Cardiac fibroblast (primary cell): ENCODE measurements around the gene CMC1.

Experiments used
- DNase-seq, 2 donors: peaks; one replicate each; pipeline versions ENCODE4 v3.0.0 to v3.0.0-alpha.2; 2010; ENCODE audit warnings: low read depth in 2 of 2
- H3K4me3 ChIP-seq, 2 donors: replicated peaks in 1 of 2; 1 replicate in 1 of 2; 2 replicates in 1 of 2; pipeline ENCODE4 v1.5.1; 2011; ENCODE audit warnings: low read depth in 2 of 2, low read length in 2 of 2, mild to moderate bottlenecking in 2 of 2, moderate library complexity in 1 of 2
- CTCF ChIP-seq: IDR thresholded peaks from one replicate; pipeline ENCODE4 v1.5.1; 2011; ENCODE audit warnings: low read depth, mild to moderate bottlenecking, low read length, inconsistent platforms

CMC1 gene

DNA sequence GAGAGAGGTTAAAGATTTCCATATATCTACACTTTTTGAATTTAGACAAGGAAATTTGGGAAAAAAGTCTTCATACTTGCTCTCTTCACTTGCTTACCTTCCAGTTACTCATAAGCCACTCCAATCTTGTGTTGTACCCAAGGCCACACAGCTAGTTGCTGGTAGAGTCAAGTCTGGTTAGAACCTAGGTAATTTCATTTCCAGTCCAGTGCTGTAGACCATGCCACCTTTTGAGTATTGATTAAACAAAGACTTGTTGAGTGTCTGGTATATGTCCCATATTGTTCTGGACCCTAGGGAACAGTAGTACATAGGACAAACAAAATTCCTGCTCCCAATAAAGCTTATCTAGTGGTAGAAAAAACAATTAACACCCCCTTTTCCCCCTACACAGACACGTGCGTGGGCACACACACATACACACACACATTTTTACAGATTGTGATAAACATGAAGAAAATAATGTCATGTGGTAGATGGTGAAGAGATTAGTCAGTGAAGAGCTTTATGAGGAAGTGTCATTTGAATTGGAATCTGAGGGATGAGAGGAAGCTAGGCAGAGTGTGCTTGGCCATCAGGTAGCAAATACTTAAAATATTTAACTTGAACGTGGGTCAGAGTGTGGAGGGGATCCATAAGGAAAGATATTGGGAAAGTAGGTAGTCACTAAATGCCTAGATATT lies 2.1 kb downstream of the CMC1 start:
- no peak for TF ChIP-seq CTCF
- no peak for DNase-seq
- H3K4me3 ChIP-seq: no peak overlapping the region

- DNase-seq: no peak
- TF ChIP-seq CTCF: no peak
- H3K4me3 ChIP-seq: no peak overlapping the region
Observed at GRCh38 chr3:28244491-28244890, 3.1 kb downstream of the CMC1 start.

- H3K4me3 ChIP-seq: no peak overlapping the region
- no peak for DNase-seq
- TF ChIP-seq CTCF: no peak
Observed at GRCh38 chr3:28247286-28247685, 5.9 kb downstream of the CMC1 start.

- DNase-seq: peak in 1 of 2 donors; percentile 20
- no peak for TF ChIP-seq CTCF
- no peak overlapping the region for H3K4me3 ChIP-seq
Observed at GRCh38 chr3:28250999-28251398, 9.6 kb downstream of the CMC1 start.

DNA sequence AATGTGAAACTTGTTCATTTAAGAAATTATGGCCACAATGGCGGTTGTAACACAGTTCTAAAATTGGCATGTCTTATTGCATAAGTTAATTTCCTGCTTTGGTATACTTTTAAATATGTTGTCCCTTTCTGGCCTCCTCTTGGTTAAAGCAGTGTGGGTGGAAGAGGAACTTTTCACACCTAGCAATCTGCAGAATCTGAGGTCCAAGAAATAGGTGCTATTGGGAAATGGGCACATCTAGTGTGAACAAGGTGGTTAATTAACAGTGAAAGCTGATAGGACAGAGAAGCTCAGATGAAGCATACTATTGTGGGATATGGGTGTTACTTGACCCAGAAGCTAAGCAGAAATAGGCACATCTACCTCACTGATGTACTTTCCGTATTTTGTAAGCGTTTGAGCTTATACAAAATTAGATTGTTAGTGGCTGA lies 10.6 kb downstream of the CMC1 start:
- H3K4me3 ChIP-seq: no peak overlapping the region
- TF ChIP-seq CTCF: no peak
- DNase-seq: no peak

DNA sequence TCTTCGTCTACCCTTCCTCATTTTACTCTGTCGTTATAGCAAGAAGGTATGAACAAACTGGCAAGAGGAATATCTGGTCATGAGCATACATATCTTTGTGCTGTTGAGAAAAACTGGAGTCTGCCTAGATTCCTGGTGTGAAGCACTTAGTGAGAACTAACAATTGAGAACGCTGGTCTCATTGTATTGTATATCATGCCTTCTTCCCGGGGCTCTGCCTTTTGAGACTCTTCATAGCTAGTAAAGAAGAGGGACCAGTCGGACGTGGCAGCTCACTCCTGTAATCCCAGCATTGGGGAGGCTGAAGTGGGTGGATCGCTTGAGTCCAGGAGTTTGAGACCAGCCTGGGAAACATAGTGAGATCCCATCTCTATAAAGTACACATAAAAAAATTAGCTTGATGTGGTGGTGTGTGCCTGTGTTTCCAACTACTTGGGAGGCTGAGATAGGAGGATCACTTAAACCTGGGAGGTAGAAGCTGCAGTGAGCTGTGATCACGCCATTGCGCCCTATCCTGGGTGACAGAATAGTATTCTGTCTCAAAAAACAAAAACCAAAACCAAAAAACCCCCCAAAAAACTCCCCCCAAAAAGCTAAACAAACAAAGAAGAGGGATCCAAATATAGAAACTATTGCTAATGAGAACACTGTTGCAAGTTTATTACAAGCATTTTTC lies 11.8 kb downstream of the CMC1 start:
- H3K4me3 ChIP-seq: no peak overlapping the region
- DNase-seq: no peak
- no peak for TF ChIP-seq CTCF
